Pulmonary artery endothelial cell (primary cell): ENCODE results near the gene CHRNA4. TPM values are rescaled to one million over a fixed set of nuclear protein-coding genes. Genes with fewer than 3 reads are reported as not detected.

Experiments
- DNase-seq: peaks from one replicate; pipeline ENCODE4 v3.0.0-alpha.2; 2011; ENCODE audit warnings: low read depth, low spot score
- total RNA-seq: library from RNA; depleted of rRNA; stranded (reverse); fragments of >200 nt; gene quantifications from 2 replicates; pipeline ENCODE4 v1.2.3, GENCODE V29; 2014

CHRNA4 gene
- total RNA-seq, 1 donor from 2014 or later = not detected

DNA sequence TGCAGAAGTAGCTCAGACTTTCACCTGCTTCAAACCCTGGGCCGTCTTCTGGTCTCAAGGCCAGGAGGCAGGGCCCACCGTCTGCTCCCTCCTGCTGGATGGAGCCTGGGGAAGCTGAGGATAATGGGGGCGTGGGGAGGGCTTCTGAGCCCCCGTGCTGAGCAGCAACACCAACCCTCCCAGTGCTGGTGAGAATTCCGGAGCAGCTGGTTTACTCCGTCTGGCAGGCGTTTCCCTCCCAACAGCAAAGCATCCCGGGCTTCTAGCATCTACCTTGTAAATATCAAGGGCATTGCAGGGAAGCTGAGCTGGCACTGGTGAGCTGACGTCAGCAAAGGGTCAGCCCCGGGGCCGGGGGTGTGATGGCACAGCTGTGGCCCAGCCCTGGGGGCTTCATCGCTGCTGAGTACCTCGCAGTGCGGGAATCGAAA, 16.8 kb upstream of the CHRNA4 start:
- no peak for DNase-seq

DNA sequence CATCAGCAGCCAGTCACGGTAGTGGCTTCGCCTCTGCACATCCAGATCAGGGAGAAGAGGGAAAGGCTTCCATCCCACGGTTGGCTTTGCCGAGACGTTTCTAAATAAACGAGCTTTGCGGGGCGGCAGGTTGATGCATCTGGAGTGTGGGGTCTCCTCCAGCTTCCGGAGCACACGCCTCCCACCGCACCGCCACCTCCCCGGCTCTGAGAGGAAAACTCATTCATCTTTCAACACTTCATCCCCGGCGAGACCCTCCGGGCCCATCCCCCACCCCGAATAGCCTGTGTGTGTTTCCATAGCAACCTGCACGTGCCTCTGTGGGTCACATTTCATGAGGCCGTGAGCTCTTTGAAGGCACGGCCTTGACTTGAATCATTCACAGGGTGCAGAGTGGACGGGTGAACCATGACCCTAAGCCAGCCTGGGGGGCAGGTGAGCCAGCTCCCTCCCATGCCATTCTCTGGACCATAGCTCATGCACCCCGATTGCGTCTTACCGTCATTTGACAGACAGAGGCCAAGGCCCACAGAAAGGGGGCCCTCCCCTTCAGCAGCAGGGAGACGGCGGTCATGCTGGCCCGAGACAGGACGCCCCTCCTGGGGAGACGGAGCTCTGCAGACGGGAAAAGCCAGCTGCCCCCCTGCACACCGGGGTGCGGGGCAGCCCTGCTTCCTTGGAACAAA, 16.2 kb upstream of the CHRNA4 start:
- DNase-seq = no peak

DNA sequence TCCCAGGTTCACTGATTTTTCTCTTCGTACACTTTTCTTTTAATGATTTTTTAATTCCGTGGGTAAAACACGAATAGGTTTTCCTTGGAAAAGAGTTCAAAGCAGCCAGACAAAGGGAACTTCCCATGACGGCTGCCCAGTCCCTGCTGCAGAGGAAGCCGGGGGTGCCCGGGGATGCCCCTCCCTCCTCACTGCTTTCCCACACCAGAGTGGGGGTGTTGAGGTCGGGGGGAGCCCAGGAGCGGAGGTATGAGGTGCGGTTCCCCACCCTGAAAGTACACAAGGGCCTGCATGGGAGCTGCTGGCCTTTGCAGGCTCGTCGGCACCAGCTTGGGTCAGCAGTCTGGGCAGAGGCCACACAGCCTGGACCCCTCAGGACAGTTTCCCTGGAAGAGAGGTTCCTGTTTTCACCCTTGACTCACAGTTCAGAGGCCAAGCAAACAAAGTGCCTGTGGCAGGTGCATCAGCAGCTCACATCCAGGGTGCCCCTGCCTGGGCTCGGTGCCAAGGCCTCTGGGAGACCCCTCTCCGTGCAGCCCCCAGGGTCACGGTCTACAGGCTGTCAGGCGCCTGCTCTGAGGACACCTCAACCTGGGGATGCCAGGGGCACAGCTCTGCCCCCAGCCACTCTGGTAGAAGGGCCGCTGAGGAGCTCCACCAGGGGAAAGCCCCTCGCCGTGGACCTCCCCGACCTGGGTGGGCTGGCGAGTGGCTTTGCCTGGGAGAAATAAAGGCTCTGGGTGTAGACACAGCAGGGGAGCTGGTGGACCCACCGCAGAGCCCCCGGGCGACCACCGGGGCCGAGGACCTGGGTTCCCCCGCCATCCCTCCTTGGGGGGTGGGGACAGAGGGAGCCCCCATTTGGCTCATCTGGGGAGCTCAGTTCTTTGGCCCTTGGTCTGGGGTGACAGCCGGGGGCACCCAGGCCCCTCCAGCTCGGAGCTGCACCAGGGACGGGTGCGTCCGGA, 15.4 kb upstream of the CHRNA4 start:
- DNase-seq = no peak

DNA sequence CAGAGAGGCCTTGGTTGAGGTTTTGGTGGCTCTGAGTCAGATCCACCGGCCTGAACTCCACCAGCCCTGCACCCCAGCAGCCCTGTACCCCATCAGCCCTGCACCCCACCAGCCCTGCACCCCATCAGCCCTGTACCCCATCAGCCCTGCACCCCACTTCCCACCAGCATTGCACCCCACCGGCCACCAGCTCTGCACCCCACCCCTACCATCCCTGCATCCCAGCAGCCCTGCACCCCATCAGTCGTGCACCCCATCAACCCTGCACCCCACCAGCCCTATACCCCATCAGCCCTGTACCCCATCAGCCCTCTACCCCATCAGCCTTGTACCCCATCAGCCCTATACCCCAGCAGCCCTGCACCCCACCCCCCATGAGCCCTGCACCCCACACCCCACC, 14.3 kb upstream of the CHRNA4 start:
- DNase-seq = no peak

DNA sequence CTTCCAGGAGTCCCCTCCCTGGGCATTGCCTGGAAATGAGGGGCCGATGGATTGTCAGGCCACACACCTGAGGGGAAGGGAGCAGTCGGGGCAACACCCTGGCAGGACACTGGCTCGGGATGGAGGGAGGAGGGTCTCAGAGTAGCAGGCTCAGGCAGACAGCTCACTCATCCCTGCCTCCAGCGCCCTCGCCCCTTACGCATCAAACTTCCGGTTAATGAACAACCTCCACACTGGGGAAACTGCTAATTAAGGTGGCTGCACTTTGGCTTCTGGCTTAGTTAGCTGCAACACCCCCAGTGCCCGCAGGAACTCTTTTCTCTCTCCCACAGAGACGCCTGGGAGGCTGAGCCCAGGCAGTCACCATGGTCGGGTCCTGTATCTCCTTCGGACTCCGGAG, 13.4 kb upstream of the CHRNA4 start:
- no peak for DNase-seq

DNA sequence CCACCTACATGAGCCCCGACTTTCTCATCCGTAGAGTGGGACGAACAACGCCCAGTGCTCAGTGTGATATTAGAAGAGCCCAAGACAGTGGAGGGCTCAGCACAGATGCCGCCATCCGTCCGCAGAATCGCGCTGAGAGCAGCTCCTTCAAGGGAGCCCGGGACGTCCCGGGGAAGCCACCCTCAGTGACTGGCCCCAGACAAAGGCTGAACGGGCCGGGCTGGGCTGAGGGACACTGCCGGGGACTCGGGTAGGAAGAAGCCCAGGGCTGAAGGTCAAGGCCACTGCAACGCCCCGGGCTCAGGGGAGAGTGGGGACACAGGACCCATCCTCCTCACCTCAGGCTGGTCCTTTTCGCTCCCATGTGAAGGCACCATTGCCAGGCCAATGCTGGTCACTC, 12.8 kb upstream of the CHRNA4 start:
- no peak for DNase-seq

DNA sequence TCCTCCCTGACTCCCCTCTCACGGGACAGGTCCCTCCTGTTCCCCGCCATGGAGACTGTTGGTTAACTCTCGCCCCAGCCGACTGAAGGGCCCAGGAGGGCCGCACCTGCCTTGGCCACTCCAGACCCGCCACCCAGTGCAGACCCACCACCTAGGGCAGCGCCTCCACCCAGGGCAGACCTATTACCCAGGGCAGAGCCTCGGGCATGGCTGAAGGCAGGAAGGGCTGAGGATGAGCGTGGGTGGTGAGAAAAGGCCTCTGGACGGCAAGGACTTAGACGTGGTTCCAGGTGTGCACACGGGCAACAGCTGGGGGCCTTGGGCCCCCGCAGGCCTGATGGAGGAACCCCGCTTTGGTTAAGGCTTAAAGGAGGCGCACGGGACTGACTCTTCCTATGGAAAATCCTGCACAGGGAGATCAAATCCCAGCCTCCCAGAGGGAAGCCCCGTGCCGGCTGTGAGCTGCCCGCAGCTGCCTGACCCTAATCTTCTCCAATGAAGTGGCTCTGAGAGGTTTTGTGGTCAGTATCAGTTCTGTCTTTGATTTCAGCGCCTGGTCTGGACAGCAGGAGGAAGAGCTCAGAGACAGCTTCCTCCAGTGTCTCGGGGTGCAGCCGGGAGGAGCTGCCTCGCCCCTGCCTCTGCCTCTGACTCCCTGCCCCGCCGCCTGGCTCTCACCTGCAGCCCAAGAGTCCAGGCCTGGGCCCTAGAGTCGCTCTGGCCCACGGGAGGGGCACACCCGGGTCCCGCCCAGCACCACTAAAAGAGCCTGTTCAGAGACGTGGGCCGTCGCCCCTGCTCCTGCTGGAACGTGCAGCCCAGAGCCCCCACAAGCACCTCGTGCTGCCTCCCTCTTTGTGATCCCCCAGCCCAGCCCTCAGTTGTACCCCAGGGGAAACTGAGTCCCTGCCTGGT, 12.1 kb upstream of the CHRNA4 start:
- no peak for DNase-seq

DNA sequence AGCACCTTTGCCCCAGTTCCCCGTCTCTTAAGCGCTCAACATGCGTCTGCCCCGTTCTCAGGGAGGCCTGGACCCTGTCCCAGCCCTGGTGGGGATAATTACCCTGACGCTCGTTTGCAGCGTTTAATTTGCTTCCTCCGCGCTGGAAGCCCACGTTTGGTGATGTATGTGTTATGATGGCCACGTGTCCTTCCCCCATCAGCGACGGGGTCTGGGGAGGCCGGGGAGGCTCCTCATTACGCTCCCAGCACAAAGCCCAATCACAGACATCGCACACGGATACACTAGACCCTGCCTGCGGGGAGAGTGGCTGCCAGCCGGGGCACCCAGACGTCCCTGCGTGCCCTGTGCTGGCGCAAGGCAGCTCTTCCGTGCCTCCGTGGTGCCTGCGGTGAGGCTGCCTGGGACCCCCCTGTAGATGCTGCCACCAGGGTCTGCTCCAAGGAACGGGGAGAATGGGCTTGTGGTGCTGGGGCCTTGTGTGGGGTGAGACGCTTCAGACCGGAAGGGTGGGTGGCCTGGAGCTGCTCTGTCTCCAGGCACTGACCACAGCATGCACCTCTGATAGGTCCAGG, 10.2 kb upstream of the CHRNA4 start:
- no peak for DNase-seq

DNA sequence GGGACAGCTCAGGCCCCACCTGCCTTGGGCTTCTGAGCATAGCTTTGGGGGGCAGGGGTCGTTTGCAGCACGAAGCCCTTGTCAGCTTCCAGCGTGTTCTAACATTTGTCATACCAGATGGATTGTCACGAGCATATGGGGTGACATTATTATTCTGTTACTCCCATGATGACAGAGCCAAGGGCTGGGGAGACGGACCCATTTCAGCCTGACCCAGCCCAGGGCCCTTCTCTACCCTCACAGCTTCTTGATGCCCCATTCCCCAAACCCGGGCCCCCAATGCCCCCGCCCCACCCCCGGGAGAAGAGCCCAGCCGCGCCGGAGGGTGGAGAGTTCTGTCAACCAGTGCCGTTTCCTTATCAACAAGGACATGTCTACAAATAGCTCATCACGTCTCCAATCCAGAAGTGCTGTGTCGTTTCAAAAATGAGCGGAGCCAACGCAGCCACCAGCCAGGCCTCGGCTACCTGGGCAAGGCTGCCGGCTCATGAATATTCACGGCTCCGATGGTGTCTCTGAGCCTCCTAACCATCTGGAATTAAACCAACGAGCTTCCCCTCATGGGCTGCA, 9.6 kb upstream of the CHRNA4 start:
- DNase-seq = no peak

DNA sequence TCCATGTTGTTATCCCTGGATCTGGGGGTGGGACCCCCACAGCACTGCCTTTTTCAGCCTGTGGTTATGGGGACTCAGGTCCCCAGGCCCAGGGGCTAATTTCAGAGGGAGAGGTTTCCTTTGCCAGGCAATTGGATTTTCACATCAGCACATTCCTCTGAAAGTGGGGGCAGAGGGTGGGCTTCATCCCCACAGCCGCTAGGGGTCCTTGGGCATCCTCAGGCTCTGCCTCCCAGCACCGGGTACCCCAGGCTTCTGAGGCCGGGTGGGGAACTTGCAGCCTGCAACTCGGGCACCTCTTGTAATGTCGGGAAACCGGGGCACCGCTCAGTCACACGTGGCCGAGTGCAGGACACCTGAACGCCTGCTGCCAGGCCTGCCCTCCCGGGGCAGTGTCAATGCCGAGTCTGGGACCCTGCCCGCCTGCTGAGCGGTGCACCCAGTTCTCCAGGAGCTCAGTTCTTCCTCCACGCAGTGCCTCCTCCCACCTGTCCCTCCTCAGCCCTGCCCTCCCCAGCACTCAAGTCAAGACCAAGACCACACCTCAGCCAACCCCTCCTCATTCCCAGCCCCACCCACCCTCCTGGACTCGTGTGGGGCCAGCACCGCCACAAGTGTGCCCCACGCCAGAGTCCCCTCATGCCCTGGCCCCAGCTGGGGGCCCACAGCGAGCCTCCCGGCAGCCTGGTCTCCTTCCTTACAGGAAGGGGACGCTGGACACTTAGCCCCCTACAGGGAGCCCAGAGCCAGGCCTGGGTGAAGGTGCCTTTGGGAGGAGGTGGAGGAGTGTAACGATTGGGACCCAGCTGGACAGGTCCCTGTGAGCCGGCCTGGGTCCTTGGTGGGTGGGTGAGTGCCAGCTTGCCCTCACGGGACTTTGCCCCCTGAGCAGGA, 8.8 kb upstream of the CHRNA4 start:
- DNase-seq = no peak

DNA sequence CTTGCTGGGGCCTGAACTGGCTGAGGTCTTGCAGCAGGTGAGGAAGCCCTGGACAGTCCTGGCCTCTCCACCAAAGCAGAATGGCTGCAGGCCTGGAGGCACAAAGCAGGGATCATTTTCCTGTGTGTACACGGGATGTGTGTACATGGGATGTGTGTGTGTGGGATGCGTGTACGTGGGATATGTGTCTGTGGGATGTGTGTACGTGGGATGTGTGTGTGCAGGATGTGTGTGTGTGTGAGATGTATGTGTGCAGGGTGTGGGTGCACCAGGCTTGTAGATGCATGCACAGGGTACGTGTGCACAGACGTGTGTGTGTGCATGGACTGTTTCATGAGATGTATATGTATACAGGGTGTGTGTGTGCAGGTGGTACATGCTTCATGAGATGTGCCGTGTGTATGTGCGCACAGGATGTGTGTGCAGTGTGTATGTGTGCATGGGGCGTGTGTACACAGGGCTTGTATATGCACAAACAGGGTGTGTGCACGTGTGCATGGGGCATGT, 7.9 kb upstream of the CHRNA4 start:
- no peak for DNase-seq

DNA sequence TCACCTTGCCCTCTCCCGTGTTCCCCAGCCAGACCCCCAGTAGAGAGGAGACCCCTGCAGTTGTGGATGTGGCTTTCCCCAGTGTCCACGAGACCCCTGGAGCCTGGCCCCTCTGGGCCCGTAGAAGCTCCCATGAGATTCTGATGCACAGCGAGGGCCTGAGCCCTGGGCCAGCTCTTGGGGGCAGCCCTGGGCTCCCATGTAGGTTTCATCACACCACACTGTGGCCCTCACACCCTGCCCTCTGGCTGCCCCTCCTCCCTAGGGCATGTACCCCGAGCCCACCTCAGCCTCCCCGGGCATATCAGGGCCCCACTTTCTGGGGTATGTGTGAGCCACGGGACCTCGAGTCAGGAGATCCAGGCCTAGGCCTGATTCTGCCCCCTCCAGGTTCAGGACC, 7.0 kb upstream of the CHRNA4 start:
- no peak for DNase-seq

DNA sequence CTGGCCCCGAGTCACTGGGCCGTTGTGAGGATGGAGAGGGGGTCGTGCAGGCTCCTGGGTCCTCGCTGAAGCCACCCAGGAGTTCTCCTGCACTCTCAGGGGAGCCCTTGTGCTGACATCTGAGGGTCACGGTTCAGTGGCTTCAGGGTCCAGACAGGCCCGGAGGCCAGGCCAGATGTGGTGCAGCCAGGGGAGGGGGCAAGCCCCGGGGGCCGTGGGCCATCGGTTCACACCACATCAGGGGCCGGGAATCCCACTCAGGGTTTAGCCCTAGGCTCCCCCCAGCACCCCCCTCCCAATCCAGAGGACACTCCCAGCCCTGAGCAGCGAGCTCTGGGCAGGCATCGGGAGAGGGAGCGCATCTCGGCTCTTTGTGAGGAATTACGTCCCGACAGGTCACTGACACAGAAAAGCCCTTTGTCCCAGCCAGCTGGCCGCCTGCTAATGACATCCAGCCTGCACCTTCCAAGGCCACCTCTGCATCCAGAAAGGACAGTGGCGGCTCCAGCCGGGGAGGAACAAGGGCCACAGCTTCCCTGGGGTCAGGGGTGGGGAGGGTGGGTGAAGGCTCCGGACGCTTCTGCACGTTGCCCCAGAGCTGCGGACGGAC, 6.4 kb upstream of the CHRNA4 start:
- DNase-seq = no peak

DNA sequence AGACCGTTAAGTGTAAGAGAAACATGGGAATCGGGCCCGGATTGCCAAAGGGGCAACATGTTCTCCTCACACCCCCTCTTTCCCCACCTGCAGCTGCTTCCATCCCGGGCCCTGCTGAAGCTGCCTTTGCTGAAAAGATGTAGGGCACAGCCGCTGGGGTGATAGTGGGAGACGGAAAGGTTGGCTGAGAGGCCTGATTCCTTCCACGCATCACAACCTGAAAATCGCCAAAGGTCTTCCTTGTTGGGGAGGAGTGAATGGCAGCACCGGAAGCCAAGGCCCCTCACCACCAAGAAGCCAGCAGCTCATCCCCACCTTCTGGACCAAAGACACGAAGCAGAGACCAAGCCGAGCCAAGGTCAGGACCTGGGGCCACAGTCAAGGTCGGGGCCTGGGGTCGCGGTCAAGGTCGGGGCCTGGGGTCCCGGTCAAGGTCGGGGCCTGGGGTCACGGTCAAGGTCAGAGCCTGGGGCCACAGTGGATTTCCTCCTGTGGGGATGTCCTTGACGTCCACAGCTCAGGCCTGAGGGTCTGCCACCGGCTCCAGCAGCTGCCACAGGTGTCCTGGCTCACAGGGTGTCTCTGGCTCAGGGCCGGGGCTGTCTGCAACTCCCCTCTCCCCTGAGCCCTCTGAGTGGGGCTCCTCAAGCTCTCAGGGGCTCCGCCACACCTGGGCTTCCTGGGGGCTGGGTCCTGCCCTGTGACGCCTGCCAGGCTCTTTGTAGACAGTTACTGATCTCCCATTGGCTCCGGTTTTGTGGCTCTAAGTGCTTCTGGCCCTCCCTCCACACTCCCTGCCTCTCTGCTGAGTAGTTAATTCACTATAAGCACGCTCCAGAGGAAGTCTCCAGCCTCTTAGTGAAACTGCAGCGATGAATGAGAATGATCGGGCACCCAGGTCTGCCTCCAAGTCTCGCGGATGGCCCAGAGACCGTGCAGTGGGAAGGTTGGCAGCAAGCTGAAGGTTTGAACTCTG, 5.5 kb upstream of the CHRNA4 start:
- DNase-seq = no peak

DNA sequence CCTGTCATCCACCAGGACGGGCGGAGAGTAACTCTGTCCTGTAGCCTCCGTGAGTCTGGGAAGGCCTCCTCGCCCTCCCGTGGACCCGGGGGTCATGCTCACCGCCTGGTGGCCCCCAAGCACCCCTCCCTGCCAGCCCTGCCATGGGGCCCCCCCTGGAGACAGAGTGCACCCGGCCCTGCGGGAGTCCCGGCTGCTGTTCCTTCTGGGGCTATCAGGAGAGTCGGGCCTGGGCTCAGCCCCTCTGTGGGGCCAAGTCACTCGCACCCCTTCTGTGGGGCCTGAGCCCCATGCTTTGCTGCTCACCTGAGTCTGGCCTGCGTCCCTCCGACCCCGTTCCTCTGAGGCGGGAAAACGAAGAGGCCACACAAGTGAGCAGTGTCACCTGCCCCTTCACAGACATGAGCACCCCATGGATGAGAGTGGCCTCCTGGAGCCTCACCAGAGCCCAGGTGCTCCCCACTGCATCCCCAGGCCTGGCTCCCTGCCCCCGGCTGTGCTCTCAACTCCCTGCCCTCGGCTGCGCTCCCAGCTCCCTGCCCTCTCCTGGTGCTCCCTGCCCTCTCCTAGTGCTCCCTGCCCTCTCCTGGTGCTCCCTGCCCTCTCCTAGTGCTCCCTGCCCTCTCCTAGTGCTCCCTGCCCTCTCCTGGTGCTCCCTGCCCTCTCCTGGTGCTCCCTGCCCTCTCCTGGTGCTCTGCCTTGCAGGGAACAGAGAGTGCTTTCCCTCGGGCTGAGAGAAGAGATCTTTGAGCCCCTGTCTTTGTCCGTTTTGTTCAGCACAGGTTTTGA, 4.6 kb upstream of the CHRNA4 start:
- no peak for DNase-seq

DNA sequence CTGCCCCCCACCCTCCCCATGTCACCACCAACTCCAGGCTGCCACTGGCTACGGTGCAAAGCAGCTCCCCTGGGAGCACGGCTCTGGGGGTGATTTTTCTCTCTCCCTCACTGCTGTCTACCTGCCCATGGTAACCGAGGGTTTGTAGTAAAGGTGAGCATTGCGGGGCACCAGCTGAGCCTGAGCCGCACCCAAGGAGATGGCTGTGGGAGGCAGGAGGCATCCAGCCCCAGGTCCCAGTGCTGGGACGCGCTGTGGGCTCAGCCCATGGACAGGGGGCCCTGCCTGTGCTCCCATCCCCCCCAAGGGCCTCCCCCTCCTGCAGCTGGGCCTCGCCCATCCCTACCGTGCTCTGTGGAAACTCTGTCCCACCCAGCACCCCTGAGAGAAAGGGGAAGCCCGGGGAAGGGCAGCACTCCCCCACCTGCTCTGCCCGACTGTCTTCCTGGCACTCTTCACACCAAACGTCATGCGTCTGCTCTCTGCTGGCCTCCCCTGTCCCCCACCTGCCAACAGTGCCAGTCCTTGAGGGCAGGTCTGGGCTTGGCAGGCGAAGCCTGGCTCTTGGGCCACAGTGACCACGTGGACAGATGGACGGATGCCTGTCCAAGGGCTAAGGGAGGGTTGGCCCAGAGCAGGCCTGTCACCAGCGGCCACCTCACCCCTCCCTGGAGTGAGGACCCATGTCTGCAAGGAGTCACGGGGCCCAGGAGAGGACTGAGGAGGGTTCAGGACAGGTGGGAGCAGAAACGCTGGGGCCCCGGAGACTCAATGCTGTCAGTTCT, 3.8 kb upstream of the CHRNA4 start:
- no peak for DNase-seq
